ENCODE results near the gene ACE. TPM values are rescaled to one million over a fixed set of nuclear protein-coding genes. Genes with fewer than 3 reads are reported as not detected.

The ACE gene
- total RNA-seq, 1 experiment from 2014 or later, result 7.8 TPM

- ChIA-PET POLR2A (no interaction called here), CTCF (interaction anchor here (1.0 to 11.3 kb wide), 5 partner anchors 13 to 58 kb away, joined by 4 to 298 read pairs (median 5); partner anchors contain the start of gene CYB561)
- H3K9me3 Mint-ChIP-seq, result no peaks in the 10 kb centered on the region
- TF ChIP-seq MXD4 (CRISPR knock-in tag; IDR thresholded peaks at IDR 0.05; ENCODE audit: borderline replicate concordance) (no peak), MLX (CRISPR knock-in tag; IDR thresholded peaks at IDR 0.05) (no peak), ZNF219 (CRISPR knock-in tag; IDR thresholded peaks at IDR 0.05; ENCODE audit: borderline replicate concordance) (no peak), ZNF416 (CRISPR knock-in tag; IDR thresholded peaks at IDR 0.05) (no peak), FOXJ3 (CRISPR knock-in tag; IDR thresholded peaks at IDR 0.05; ENCODE audit: borderline replicate concordance) (no peak), IRF2 (CRISPR knock-in tag; IDR thresholded peaks at IDR 0.05; ENCODE audit: borderline replicate concordance, low read depth) (no peak), ATF1 (CRISPR knock-in tag; IDR thresholded peaks at IDR 0.05) (no peak), RELA (CRISPR knock-in tag; IDR thresholded peaks at IDR 0.05; ENCODE audit: borderline replicate concordance) (no peak), NFATC4 (CRISPR knock-in tag; IDR thresholded peaks at IDR 0.05) (no peak), SMAD4 (CRISPR knock-in tag; IDR thresholded peaks at IDR 0.05) (no peak), GRHL2 (CRISPR knock-in tag; IDR thresholded peaks at IDR 0.05; ENCODE audit: insufficient replicate concordance, severe bottlenecking) (no peak)
- TF ChIP-seq, protein P1, sequence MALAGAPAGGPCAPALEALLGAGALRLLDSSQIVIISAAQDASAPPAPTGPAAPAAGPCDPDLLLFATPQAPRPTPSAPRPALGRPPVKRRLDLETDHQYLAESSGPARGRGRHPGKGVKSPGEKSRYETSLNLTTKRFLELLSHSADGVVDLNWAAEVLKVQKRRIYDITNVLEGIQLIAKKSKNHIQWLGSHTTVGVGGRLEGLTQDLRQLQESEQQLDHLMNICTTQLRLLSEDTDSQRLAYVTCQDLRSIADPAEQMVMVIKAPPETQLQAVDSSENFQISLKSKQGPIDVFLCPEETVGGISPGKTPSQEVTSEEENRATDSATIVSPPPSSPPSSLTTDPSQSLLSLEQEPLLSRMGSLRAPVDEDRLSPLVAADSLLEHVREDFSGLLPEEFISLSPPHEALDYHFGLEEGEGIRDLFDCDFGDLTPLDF (CRISPR knock-in tag; IDR thresholded peaks at IDR 0.05), result no peak
- TF ChIP-seq, protein P2, sequence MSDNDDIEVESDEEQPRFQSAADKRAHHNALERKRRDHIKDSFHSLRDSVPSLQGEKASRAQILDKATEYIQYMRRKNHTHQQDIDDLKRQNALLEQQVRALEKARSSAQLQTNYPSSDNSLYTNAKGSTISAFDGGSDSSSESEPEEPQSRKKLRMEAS (CRISPR knock-in tag; IDR thresholded peaks at IDR 0.05), result no peak
- TF ChIP-seq, protein P3, sequence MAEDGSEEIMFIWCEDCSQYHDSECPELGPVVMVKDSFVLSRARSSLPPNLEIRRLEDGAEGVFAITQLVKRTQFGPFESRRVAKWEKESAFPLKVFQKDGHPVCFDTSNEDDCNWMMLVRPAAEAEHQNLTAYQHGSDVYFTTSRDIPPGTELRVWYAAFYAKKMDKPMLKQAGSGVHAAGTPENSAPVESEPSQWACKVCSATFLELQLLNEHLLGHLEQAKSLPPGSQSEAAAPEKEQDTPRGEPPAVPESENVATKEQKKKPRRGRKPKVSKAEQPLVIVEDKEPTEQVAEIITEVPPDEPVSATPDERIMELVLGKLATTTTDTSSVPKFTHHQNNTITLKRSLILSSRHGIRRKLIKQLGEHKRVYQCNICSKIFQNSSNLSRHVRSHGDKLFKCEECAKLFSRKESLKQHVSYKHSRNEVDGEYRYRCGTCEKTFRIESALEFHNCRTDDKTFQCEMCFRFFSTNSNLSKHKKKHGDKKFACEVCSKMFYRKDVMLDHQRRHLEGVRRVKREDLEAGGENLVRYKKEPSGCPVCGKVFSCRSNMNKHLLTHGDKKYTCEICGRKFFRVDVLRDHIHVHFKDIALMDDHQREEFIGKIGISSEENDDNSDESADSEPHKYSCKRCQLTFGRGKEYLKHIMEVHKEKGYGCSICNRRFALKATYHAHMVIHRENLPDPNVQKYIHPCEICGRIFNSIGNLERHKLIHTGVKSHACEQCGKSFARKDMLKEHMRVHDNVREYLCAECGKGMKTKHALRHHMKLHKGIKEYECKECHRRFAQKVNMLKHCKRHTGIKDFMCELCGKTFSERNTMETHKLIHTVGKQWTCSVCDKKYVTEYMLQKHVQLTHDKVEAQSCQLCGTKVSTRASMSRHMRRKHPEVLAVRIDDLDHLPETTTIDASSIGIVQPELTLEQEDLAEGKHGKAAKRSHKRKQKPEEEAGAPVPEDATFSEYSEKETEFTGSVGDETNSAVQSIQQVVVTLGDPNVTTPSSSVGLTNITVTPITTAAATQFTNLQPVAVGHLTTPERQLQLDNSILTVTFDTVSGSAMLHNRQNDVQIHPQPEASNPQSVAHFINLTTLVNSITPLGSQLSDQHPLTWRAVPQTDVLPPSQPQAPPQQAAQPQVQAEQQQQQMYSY (CRISPR knock-in tag; IDR thresholded peaks at IDR 0.05), result no peak
- TF ChIP-seq, protein P4, sequence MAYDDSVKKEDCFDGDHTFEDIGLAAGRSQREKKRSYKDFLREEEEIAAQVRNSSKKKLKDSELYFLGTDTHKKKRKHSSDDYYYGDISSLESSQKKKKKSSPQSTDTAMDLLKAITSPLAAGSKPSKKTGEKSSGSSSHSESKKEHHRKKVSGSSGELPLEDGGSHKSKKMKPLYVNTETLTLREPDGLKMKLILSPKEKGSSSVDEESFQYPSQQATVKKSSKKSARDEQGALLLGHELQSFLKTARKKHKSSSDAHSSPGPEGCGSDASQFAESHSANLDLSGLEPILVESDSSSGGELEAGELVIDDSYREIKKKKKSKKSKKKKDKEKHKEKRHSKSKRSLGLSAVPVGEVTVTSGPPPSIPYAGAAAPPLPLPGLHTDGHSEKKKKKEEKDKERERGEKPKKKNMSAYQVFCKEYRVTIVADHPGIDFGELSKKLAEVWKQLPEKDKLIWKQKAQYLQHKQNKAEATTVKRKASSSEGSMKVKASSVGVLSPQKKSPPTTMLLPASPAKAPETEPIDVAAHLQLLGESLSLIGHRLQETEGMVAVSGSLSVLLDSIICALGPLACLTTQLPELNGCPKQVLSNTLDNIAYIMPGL (CRISPR knock-in tag; IDR thresholded peaks at IDR 0.05), result no peak
- TF ChIP-seq, protein P5, sequence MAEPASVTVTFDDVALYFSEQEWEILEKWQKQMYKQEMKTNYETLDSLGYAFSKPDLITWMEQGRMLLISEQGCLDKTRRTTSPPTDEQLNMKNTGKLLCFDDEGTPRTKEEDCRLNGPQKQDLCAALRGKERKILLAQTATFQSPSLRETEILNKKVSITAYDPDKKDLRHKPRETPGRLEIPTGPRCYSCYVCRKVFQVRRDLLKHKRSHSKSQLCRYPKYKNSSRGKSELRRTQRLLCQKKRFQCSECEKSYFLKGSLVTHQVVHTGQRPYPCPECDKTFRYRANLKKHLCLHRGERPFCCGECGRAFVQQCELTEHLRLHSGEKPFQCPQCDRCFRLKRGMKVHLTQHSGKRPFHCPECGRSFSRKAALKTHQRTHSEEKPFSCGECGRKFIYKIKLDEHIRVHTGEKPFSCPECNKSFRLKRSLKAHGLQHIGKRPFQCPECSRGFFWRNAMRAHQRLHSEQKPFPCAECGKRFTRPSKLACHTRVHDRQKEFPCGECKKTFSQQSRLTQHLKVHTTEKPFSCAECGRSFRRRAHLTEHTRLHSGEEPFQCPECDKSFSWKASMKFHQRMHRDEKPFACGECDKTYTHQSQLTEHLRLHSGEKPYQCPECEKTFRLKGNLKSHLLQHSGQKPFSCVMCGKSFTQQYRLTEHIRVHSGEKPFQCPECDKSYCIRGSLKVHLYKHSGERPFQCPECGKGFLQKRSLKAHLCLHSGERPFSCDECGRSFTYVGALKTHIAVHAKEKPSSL (CRISPR knock-in tag; conservative IDR thresholded peaks at IDR 0.05), result no peak
- TF ChIP-seq, protein P6, sequence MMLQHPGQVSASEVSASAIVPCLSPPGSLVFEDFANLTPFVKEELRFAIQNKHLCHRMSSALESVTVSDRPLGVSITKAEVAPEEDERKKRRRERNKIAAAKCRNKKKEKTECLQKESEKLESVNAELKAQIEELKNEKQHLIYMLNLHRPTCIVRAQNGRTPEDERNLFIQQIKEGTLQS (CRISPR knock-in tag; conservative IDR thresholded peaks at IDR 0.05), result no peak
- TF ChIP-seq, protein P7, sequence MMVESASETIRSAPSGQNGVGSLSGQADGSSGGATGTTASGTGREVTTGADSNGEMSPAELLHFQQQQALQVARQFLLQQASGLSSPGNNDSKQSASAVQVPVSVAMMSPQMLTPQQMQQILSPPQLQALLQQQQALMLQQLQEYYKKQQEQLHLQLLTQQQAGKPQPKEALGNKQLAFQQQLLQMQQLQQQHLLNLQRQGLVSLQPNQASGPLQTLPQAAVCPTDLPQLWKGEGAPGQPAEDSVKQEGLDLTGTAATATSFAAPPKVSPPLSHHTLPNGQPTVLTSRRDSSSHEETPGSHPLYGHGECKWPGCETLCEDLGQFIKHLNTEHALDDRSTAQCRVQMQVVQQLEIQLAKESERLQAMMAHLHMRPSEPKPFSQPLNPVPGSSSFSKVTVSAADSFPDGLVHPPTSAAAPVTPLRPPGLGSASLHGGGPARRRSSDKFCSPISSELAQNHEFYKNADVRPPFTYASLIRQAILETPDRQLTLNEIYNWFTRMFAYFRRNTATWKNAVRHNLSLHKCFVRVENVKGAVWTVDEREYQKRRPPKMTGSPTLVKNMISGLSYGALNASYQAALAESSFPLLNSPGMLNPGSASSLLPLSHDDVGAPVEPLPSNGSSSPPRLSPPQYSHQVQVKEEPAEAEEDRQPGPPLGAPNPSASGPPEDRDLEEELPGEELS (CRISPR knock-in tag; IDR thresholded peaks at IDR 0.05), result no peak
- TF ChIP-seq, protein P8, sequence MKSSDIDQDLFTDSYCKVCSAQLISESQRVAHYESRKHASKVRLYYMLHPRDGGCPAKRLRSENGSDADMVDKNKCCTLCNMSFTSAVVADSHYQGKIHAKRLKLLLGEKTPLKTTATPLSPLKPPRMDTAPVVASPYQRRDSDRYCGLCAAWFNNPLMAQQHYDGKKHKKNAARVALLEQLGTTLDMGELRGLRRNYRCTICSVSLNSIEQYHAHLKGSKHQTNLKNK (CRISPR knock-in tag; IDR thresholded peaks at IDR 0.05), result no peak
- H3K4me1 Mint-ChIP-seq, result peaks cover 2% of the 10 kb centered on the region
- ATAC-seq, result no peak
- DNase-seq (ENCODE audit: low spot score), result no peak
- H3K27me3 Mint-ChIP-seq (ENCODE audit: low read depth), result peaks cover 1% of the 10 kb centered on the region; the same call in 1 of the 2 replicates
- H3K27ac Mint-ChIP-seq, result no peak overlapping the region
- H3K4me3 Mint-ChIP-seq, result no peak overlapping the region
- no peaks in the 10 kb centered on the region for H3K36me3 Mint-ChIP-seq
Measured at GRCh38 chr17:63483655-63484575, 7.1 kb downstream of the ACE start.
